Epithelial cell of esophagus (primary cell): ENCODE results near the gene AHRR.
A peak's percentile ranks its signal among the peaks of the same experiment; 100 is the strongest.

ENCODE experiments used
- DNase-seq: peaks from one replicate; pipeline ENCODE4 v3.0.0; 2010; ENCODE audit warnings: low read depth
- H3K4me3 ChIP-seq: 2 replicates; pipeline ENCODE4 v1.5.1; 2011; ENCODE audit warnings: mild to moderate bottlenecking, low read length, control low read depth
- TF ChIP-seq, protein P1 (sequence below): IDR thresholded peaks from 2 replicates; pipeline ENCODE4 v1.5.1; 2011; ENCODE audit warnings: low read depth, mild to moderate bottlenecking, low read length, control low read depth, inconsistent platforms; ENCODE audit not compliant: insufficient read depth; ENCODE audit errors: missing control alignments

Gene AHRR

DNA sequence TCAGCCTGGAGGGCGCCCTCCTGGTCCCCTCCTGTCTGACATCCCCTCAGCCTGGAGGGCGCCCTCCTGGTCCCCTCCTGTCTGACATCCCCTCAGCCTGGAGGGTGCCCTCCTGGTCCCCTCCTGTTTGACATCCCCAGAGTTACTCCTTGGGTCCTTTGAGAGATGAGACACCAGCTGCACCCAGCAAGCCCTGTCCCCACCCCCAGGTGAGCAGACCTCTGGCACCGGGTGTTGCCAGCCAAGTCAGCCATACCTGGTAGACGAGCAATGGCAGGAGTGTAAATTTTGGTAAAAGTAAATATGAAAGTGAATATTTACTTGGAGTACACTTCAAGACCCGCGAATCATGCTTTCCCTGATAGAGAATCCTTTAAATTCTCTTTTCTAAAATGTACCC lies 146.9 kb downstream of the AHRR start:
- no peak overlapping the region for H3K4me3 ChIP-seq
- DNase-seq: no peak
- TF ChIP-seq, protein P1, sequence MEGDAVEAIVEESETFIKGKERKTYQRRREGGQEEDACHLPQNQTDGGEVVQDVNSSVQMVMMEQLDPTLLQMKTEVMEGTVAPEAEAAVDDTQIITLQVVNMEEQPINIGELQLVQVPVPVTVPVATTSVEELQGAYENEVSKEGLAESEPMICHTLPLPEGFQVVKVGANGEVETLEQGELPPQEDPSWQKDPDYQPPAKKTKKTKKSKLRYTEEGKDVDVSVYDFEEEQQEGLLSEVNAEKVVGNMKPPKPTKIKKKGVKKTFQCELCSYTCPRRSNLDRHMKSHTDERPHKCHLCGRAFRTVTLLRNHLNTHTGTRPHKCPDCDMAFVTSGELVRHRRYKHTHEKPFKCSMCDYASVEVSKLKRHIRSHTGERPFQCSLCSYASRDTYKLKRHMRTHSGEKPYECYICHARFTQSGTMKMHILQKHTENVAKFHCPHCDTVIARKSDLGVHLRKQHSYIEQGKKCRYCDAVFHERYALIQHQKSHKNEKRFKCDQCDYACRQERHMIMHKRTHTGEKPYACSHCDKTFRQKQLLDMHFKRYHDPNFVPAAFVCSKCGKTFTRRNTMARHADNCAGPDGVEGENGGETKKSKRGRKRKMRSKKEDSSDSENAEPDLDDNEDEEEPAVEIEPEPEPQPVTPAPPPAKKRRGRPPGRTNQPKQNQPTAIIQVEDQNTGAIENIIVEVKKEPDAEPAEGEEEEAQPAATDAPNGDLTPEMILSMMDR: no peak

- no peak for DNase-seq
Observed at GRCh38 chr5:469752-470483, 148.4 kb downstream of the AHRR start.

GRCh38 chr5:470961-471749 lies 149.6 kb downstream of the AHRR start:
- peak overlapping the region; percentile 72 for H3K4me3 ChIP-seq
- TF ChIP-seq, protein P1: no peak
- no peak for DNase-seq

More at GRCh38 chr5:469752-470483, 148.4 kb downstream of the AHRR start:
- TF ChIP-seq, protein P1: no peak
- H3K4me3 ChIP-seq: no peak overlapping the region

GRCh38 chr5:471750-472058 lies 150.2 kb downstream of the AHRR start:
- DNase-seq: no peak
- H3K4me3 ChIP-seq: peak overlapping the region; percentile 72
- TF ChIP-seq, protein P1: no peak

DNA sequence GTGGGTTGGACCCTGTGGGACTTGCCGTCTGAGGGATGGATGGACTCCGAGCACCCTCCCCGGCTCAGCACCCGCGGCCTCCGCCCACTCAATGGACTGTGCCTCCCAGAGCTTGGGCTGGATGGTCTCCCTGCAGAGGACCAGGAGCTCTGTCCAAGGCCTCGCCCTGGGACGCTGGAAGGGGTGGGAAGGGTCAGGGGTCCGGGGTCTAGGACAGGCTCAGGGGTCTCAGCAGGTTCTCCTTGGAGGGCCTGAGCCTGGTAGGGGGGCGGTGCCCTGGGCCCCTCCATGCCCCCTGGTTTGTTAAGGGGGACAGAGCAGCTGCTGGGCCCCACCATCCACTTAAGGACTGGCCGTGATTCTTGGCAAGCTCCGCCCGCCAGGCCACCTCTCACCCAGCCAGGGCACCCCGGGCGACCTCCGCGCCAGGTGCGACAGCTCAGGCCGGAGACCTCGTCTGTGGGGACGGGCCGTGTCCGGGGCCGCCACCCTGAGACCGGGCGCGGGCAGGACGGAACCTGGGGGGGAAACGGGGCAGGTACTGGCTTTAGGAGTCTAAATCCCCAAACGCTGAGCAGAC lies 150.7 kb downstream of the AHRR start:
- TF ChIP-seq, protein P1: no peak
- peak; percentile 24 for DNase-seq
- H3K4me3 ChIP-seq: peak overlapping the region; percentile 72

DNA sequence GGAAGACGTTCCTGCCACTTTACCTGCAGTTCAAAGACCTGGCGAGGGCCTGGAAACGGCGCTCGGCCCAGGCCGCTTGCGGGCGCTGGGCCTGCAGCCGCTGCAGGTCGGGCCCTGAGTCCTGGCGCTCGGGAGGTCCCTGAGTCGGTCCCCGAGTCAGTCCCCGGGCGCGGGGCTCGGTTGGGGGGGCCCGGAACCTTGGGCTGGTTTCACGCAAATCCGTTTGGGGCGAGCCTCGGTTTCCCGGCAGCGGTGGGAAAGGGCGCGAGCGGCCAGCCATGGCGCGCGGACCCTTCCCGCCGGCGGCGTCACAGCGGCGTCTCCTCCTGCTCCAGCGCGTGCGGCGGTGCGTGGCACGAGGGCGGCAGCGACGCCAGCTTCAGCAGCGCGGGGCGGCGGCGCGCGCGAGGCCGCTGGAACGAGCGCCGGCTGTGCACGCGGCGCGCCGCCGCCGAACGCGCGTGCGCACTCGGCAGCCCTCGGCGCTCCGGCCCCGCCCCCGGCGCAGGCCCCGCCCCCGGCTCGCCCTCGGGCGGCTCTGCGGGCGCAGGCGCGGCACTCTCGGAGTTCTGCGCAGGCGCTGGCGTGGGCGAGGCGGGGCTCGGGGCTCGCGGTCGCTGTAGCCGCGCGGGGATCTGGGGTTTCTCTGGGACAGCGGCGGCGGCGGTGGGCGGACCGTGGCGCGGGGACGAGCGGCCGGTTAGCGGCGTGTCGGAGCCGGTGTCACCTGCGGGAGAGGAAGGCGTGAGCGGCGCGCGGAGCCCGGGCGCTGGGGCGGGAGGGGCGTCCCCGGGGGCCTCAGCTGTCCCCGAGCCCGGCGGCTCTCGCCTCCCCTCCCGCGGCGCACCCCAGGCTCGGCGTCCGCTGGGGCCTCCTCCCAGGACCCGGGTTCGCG lies 151.4 kb downstream of the AHRR start:
- peak overlapping the region; percentile 74 for H3K4me3 ChIP-seq
- DNase-seq: peak; percentile 70
- TF ChIP-seq, protein P1: no peak
